ENCODE results near the gene TMEM115. TPM values are rescaled to one million over a fixed set of nuclear protein-coding genes. Genes with fewer than 3 reads are reported as not detected.
A peak's percentile ranks its signal among the peaks of the same experiment; 100 is the strongest.

The TMEM115 gene
- total and polyA plus RNA-seq, 9 of the 15 experiments (the other 6 are each of a cell fraction or from before 2014, with no cell fraction given): 1.6 to 26.9 (median 14.1) TPM

DNA sequence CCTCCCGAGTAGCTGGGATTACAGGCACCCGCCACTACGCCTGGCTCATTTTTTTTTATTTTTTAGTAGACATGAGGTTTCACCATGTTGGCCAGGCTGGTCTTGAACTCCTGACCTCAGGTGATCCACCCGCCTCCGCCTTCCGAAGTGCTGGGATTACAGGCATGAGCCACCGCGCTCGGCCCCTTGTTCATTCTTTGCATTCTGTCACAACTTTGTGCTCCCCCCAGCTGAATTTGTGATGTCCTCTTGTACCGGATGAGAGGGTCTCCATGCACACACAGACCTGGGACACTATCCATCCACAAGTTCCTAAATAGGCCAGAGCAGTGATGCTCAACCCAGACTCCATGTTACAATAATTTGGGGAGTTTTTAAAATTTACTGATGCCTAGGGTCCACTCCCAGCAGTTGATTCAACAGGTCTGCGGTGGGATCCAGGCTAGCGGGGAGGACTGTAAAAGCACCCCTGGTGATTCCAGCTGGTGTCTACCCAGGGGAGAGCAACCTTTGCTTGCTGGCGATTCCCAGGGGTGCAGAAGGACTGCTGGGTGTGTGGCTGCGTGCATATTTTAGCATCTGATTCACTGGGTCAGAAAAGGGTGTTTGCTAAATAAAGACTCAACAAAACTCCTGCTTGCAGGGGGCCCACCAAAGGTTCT is 19.7 kb downstream of the TMEM115 start:
- Histone ChIP-seq H3K9me3 (replicated peaks; ENCODE audit: control insufficient read depth, insufficient read depth, low read depth, low read length) (no peaks in the 10 kb centered on the region), H3K36me3 (ENCODE audit: control insufficient read depth, insufficient read depth, low read length) (peaks cover 20% of the 10 kb centered on the region; the same call in 2 of the 3 replicates), H3K4me3 (peak overlapping the region; percentile 96), H3K27me3 (ENCODE audit: control insufficient read depth in 2 of 2, insufficient read depth in 2 of 2, low read length in 2 of 2) (no peaks in the 10 kb centered on the region), H3K79me2 (ENCODE audit: control insufficient read depth, insufficient read depth, low read length) (peaks cover 61% of the 10 kb centered on the region), H3K27ac (ENCODE audit: extremely low read depth, low read depth, low read length) (peak overlapping the region; percentile 99), H3K4me1 (replicated peaks in 1 of 2; ENCODE audit: control insufficient read depth in 2 of 2, insufficient read depth in 2 of 2, low read length in 2 of 2) (peaks cover 29 to 58% of the 10 kb centered on the region in 2 experiments; a peak in 4 of 5 replicates), H3K9ac (ENCODE audit: insufficient read depth in 1 of 2, low read depth in 2 of 2, low read length in 2 of 2) (peak overlapping the region; percentile 95 to 98), H3K4me2 (ENCODE audit: insufficient read depth, low read length) (peak overlapping the region; percentile 72), H3K9me1 (ENCODE audit: control insufficient read depth, insufficient read depth, low read length) (peaks cover 3% of the 10 kb centered on the region), H4K20me1 (replicated peaks; ENCODE audit: control insufficient read depth, insufficient read depth, low read length) (no peaks in the 10 kb centered on the region), H2AFZ (ENCODE audit: low read depth, low read length) (no peak overlapping the region)
- WGBS (ENCODE audit: insufficient coverage, low coverage, missing lambda C conversion rate): 49% methylated on average over 12 of the region's 14 CpGs
- intact Hi-C loops (cut with micrococcal nuclease) (no loop called here), in situ Hi-C loops (cut with MboI) (no loop called here)
- ATAC-seq: no peak
- CTCF ChIA-PET (ENCODE audit: low intra/inter-chr PET ratio): no interaction called here
- no peak for TF ChIP-seq PHB (CRISPR knock-in tag; IDR thresholded peaks at IDR 0.05)
- TF ChIP-seq HEY1 (CRISPR knock-in tag; IDR thresholded peaks at IDR 0.05; ENCODE audit: borderline replicate concordance): no peak
- no peak for TF ChIP-seq SRSF9 (IDR thresholded peaks at IDR 0.05; ENCODE audit: borderline replicate concordance, low read depth, low read length)
- no peak for TF ChIP-seq L3MBTL2 (IDR thresholded peaks at IDR 0.05)
- no peak for TF ChIP-seq TEAD2 (tag; IDR thresholded peaks at IDR 0.05)
- peak; percentile 38 for TF ChIP-seq EGR1 (conservative IDR thresholded peaks at IDR 0.05)
- no peak for TF ChIP-seq CREB1 (IDR thresholded peaks at IDR 0.05)
- no peak for TF ChIP-seq CREB1 (CRISPR knock-in tag; IDR thresholded peaks at IDR 0.05)
- TF ChIP-seq ZNF384 (IDR thresholded peaks at IDR 0.05; ENCODE audit: low read depth, low read length): no peak
- no TSS peak for BruUV-seq (replicated peaks)
- POLR2A ChIA-PET: interaction anchor here (0.6 to 1.1 kb wide), 3 partner anchors 9 to 1081 kb away, joined by 3 read pairs; partner anchors contain the start of gene TUSC2
- no peak for DNase-seq (ENCODE audit: extremely low read depth in 1 of 4, low spot score in 3 of 4)
- no peak for FAIRE-seq
